Nephron progenitor cell (in vitro differentiated cells): ENCODE results near the gene CD4.
"Not testable (repeated sequence)": the region's sequence is repeated elsewhere in the genome, so short reads cannot be mapped to it uniquely, and the experiment has no call there.

Source experiments
- DNase-seq: peaks from one replicate; pipeline ENCODE4 v3.0.0; 2021
- H3K27ac Mint-ChIP-seq: 2 replicates; pipeline ENCODE4 v1.8.0; 2021; ENCODE audit warnings: mild to moderate bottlenecking, moderate library complexity, mixed read lengths
- H3K27me3 Mint-ChIP-seq: 2 replicates; pipeline ENCODE4 v1.8.0; 2021; ENCODE audit warnings: mild to moderate bottlenecking, low read depth, mixed read lengths; ENCODE audit not compliant: poor library complexity
- H3K36me3 Mint-ChIP-seq: 2 replicates; pipeline ENCODE4 v1.8.0; 2021; ENCODE audit warnings: low read depth, mixed read lengths
- H3K4me1 Mint-ChIP-seq: 2 replicates; pipeline ENCODE4 v1.8.0; 2021; ENCODE audit warnings: mixed read lengths
- H3K4me3 Mint-ChIP-seq: 2 replicates; pipeline ENCODE4 v1.8.0; 2021; ENCODE audit warnings: mild to moderate bottlenecking, moderate library complexity, mixed read lengths
- H3K9me3 Mint-ChIP-seq: 2 replicates; pipeline ENCODE4 v1.8.0; 2021; ENCODE audit warnings: mild to moderate bottlenecking, moderate library complexity, mixed read lengths
- CTCF ChIP-seq: fragments of 200-600 bp; sonication (generic); IDR thresholded peaks from 2 replicates; pipeline ENCODE4 v1.5.0; 2021; ENCODE audit warnings: antibody characterized with exemption

CD4 gene

GRCh38 chr12:6788972-6789924, at the start of gene CD4:
Gene CD4 (plus strand): TSS chr12:6789528. CDS start chr12:6800139, 10,611 bp downstream.
- DNase-seq, result no peak
- Mint-ChIP-seq H3K27ac (no peak within 1 kb of the TSS), H3K36me3 (no peaks in the 10 kb centered on the region), H3K27me3 (peaks cover 3% of the 10 kb centered on the region), H3K4me3 (no peak within 1 kb of the TSS), H3K4me1 (peaks cover 44% of the 10 kb centered on the region), H3K9me3 (no peaks in the 10 kb centered on the region)
- TF ChIP-seq CTCF, result no peak

- not testable (repeated sequence) for H3K4me3 Mint-ChIP-seq, DNase-seq, H3K27me3 Mint-ChIP-seq, H3K36me3 Mint-ChIP-seq, H3K9me3 Mint-ChIP-seq
- peak overlapping the region; percentile 97 for H3K27ac Mint-ChIP-seq
- peaks cover 42% of the 10 kb centered on the region for H3K4me1 Mint-ChIP-seq
Observed at GRCh38 chr12:6742080-6742479, 47.2 kb upstream of the CD4 start.

- no peak overlapping the region for H3K4me3 Mint-ChIP-seq
- no peak for DNase-seq
- H3K27ac Mint-ChIP-seq, result no peak overlapping the region
- no peaks in the 10 kb centered on the region for H3K27me3 Mint-ChIP-seq
- no peaks in the 10 kb centered on the region for H3K9me3 Mint-ChIP-seq
- TF ChIP-seq CTCF, result no peak
- H3K4me1 Mint-ChIP-seq, result peaks cover 46% of the 10 kb centered on the region
- H3K36me3 Mint-ChIP-seq, result peaks cover 16% of the 10 kb centered on the region
Observed at GRCh38 chr12:6742834-6743233, 46.5 kb upstream of the CD4 start.

- H3K36me3 Mint-ChIP-seq, result peaks cover 20% of the 10 kb centered on the region
- H3K4me1 Mint-ChIP-seq, result peaks cover 49% of the 10 kb centered on the region
- not testable (repeated sequence) for H3K9me3 Mint-ChIP-seq, DNase-seq, H3K4me3 Mint-ChIP-seq, H3K27me3 Mint-ChIP-seq
- H3K27ac Mint-ChIP-seq, result peak overlapping the region; percentile 18
Observed at GRCh38 chr12:6743300-6743699, 46.0 kb upstream of the CD4 start.

GRCh38 chr12:6745741-6746525, 43.4 kb upstream of the CD4 start:
- peak overlapping the region; percentile 72 for H3K27ac Mint-ChIP-seq
- no peak for DNase-seq

GRCh38 chr12:6747216-6747615, 42.1 kb upstream of the CD4 start:
- Mint-ChIP-seq H3K4me3 (no peak overlapping the region), H3K27ac (peak overlapping the region; percentile 83), H3K36me3 (peaks cover 46% of the 10 kb centered on the region), H3K9me3 (no peaks in the 10 kb centered on the region), H3K27me3 (peaks cover 2% of the 10 kb centered on the region), H3K4me1 (peaks cover 55% of the 10 kb centered on the region)
- no peak for TF ChIP-seq CTCF
- no peak for DNase-seq

More at GRCh38 chr12:6745741-6746525, 43.4 kb upstream of the CD4 start:
- no peaks in the 10 kb centered on the region for H3K9me3 Mint-ChIP-seq
- H3K27me3 Mint-ChIP-seq, result peaks cover 2% of the 10 kb centered on the region
- peaks cover 52% of the 10 kb centered on the region for H3K4me1 Mint-ChIP-seq
- no peak for TF ChIP-seq CTCF
- H3K4me3 Mint-ChIP-seq, result no peak overlapping the region
- peaks cover 44% of the 10 kb centered on the region for H3K36me3 Mint-ChIP-seq
